Measurements from ENCODE around the gene SH3GLB1.

The SH3GLB1 gene

GRCh38 chr1:86718786-86719185 is 14.4 kb downstream of the SH3GLB1 start:
- POLR2A ChIA-PET (ENCODE audit: low non-redundant PET), result no interaction called here
- no peak for TF ChIP-seq CTCF (conservative IDR thresholded peaks at IDR 0.05; ENCODE audit: low read depth)
- H3K27ac ChIP-seq, result no peak overlapping the region
- no peak for DNase-seq (ENCODE audit: low spot score)
- CTCF ChIA-PET, result interaction anchor here (0.6 to 0.8 kb wide), 2 partner anchors 15 to 16 kb away, joined by 3 read pairs; partner anchors contain the start of gene SH3GLB1

- no peak for DNase-seq (ENCODE audit: low spot score)
- CTCF ChIA-PET, result no interaction called here
- POLR2A ChIA-PET (ENCODE audit: low non-redundant PET), result no interaction called here
- H3K27ac ChIP-seq, result no peak overlapping the region
- no peak for TF ChIP-seq CTCF (conservative IDR thresholded peaks at IDR 0.05; ENCODE audit: low read depth)
Measured at GRCh38 chr1:86731416-86731815, 27.0 kb downstream of the SH3GLB1 start.

- POLR2A ChIA-PET (ENCODE audit: low non-redundant PET), result no interaction called here
- DNase-seq (ENCODE audit: low spot score), result no peak
- no peak for TF ChIP-seq CTCF (conservative IDR thresholded peaks at IDR 0.05; ENCODE audit: low read depth)
- no peak overlapping the region for H3K27ac ChIP-seq
- CTCF ChIA-PET, result interaction anchor here (0.7 kb wide), 1 partner anchor 1900 kb away, joined by 6 read pairs; no protein-coding TSS in a partner anchor
Measured at GRCh38 chr1:86733340-86733739, 29.0 kb downstream of the SH3GLB1 start.

- ChIA-PET CTCF (no interaction called here), POLR2A (ENCODE audit: low non-redundant PET) (no interaction called here)
- no peak for DNase-seq (ENCODE audit: low spot score)
- no peak overlapping the region for H3K27ac ChIP-seq
- no peak for TF ChIP-seq CTCF (conservative IDR thresholded peaks at IDR 0.05; ENCODE audit: low read depth)
Measured at GRCh38 chr1:86739648-86740509, 35.5 kb downstream of the SH3GLB1 start.

GRCh38 chr1:86741947-86742572 is 37.7 kb downstream of the SH3GLB1 start:
- ChIA-PET POLR2A (ENCODE audit: low non-redundant PET) (no interaction called here), CTCF (interaction anchor here (1.0 kb wide), 1 partner anchor 13 kb away, joined by 3 read pairs; no protein-coding TSS in a partner anchor)
- no peak overlapping the region for H3K27ac ChIP-seq
- DNase-seq (ENCODE audit: low spot score), result peak; percentile 20
- TF ChIP-seq CTCF (conservative IDR thresholded peaks at IDR 0.05; ENCODE audit: low read depth), result peak; percentile 61

- POLR2A ChIA-PET (ENCODE audit: low non-redundant PET), result no interaction called here
- H3K27ac ChIP-seq, result no peak overlapping the region
- CTCF ChIA-PET, result no interaction called here
- no peak for TF ChIP-seq CTCF (conservative IDR thresholded peaks at IDR 0.05; ENCODE audit: low read depth)
- no peak for DNase-seq (ENCODE audit: low spot score)
Measured at GRCh38 chr1:86747304-86747703, 42.9 kb downstream of the SH3GLB1 start.

Measured in RWPE1 (cell line).